Lung microvascular endothelial cell (primary cell): Measurements from ENCODE around the gene MAPK8IP1. TPM values are rescaled to one million over a fixed set of nuclear protein-coding genes. Genes with fewer than 3 reads are reported as not detected.
"Not testable (repeated sequence)": the region's sequence is repeated elsewhere in the genome, so short reads cannot be mapped to it uniquely, and the experiment has no call there.

Experiments used
- DNase-seq, 2 donors: peaks; one replicate each; pipeline versions ENCODE4 v3.0.0 to v3.0.0-alpha.2; 2010; ENCODE audit warnings: low read depth in 2 of 2
- total RNA-seq: library from RNA; depleted of rRNA; stranded (reverse); fragments of >200 nt; gene quantifications from 2 replicates; pipeline ENCODE4 v1.2.1, GENCODE V29; 2014

The MAPK8IP1 gene
- total RNA-seq: 0.99 and 1.7 TPM in 2 replicates

DNA sequence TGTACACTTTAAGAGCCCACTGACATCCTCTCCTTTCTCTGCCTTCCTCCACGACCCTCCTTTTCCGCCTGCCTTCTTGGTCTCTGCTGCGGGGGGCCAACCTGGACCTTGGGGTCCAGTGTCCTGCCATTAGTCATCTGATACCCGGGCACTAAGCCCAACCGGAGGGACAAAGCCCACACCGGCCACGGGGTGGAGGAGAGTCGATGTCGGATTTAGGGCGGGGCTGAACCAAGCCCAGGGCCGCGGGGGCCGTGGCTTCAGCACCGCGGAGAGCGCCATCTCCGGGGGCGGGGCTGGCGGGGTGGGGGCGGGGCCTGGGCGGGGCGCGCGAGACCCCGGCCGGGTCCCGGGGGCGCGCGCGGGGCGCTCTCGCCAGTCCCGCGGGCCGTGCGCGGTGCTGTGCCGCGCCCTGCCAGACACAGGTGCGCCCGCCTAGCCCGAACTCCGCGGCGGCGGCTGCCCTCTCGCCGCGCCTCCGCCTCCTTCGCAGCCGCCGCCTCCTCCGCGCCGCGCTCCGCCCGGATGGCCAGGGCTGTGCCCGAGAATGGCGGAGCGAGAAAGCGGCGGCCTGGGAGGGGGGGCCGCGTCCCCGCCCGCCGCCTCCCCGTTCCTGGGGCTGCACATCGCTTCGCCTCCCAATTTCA is at the start of gene MAPK8IP1:
TSS of gene MAPK8IP1 (plus strand) at position 378 of the 647 bp plus-strand sequence. CDS start at position 548, 170 bp downstream.
- DNase-seq: peak; percentile 30 to 58

DNA sequence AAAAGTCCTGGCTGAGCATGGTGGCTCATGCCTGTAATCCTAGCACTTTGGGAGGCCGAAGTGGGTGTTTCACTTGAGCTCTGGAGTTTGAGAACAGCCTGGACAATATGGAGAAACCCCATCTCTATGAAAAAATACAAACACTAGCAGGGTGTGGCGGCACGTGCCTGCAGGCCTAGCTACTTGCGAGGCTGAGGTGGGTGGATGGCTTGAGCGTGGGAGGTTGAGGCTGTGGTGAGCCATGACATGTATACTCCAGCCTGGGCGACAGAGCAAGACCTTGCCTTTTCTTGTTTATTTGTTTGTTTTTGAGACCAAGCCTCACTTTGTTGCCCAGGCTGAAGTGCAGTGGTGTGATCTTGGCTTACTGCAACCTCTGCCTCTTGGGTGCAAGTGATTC is 46.2 kb upstream of the MAPK8IP1 start:
- DNase-seq: no peak

DNA sequence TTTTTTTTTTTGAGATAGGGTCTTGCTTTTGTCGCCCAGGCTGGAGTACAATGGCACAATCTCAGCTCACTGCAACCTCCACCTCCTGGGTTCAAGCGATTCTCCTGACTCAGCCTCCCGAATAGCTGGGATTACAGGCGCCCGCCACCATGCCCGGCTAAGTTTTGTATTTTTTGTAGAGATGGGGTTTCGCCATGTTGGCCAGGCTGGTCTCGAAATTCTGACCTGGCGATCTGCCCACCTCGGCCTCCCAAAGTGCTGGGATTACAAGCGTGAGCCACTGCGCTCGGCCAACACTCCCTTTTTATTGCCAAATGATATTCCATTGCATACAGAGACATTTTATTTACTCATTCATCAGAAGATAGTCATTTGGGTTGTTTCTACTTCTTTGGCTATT is 45.2 kb upstream of the MAPK8IP1 start:
- not testable (repeated sequence) for DNase-seq

DNA sequence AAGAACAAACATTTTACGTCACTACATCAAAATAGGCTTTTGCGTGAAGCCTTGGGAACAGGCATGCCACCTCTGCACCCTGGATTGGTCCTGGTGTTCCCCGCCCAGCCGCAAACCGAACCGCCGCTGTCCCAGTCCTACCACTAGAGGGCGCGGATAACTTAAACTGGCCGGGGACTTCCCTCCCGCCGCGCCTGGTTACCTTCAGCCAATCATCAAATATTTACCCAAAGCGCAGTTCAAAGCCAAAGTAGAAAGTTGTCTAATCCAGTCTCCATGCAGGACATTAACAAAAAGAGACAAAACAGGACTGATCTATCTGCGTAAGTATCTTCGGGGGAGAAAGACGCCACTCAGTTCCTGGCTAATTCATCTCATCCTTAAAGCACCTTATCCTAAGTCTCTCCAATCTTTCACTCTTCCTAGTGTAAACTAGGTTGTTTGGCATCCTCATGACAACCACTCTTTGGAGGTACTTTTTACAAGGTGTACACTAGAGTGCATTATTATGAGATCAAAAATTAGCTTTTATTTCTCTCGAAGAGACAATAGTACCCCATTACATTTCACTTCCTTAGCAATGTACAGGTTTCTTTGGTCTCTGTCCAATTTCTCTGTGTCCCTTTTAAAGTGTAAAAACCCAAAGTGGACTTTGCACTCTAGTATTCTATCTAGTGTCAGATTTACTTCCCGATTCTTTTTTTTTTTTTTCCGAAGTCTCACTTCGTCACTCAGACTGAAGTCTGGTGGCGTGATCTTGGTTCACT is 42.1 kb upstream of the MAPK8IP1 start:
- peak; percentile 89 to 92 for DNase-seq

- DNase-seq: no peak
Observed at GRCh38 chr11:45844822-45845578, 40.5 kb upstream of the MAPK8IP1 start.

- no peak for DNase-seq
Observed at GRCh38 chr11:45846174-45846675, 39.2 kb upstream of the MAPK8IP1 start.

DNA sequence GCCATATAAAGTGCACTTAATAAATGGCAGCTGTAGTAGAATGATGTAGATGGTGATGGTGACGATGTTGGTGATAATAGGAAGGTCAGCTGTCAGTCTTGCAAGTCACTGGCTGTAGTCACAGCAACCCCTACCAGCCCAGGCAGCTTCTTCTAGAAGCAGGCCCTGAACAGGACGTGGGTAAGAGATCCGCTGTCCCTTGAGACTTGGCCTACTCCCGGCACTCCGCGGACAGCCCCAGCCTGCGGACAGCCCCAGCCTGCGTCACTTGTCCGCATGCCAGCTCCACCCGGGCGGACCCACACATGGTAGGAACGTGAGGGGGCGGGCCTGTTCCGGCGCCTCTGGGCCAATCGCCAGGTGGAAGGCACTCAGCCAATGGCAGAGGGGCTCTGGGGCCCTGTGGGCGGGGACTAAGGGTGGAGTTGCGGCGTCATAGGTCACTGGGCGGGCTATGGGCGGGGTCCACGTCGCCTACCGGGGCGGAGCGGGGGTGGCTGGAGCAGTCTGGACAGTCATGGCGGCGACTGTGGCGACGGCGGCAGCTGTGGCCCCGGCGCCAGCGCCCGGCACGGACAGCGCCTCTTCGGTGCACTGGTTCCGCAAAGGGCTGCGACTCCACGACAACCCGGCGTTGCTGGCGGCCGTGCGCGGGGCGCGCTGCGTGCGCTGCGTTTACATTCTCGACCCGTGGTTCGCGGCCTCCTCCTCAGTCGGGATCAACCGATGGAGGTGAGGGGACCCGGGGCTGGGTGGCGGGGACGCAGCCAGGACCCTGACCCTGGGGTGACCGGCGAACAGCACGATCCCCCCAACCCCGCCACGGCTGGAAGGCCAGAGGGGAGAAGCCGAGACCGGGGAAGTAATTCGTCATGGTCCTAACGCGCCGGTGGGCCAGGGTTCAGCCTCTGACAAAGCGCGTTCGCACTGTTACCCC is 38.2 kb upstream of the MAPK8IP1 start, which contains the start of gene CRY2:
TSS of gene CRY2 (plus strand) at position 502 of the 937 bp plus-strand sequence. CDS start at position 518, 16 bp downstream.
- DNase-seq: peak; percentile 98 to 99

- peak; percentile 60 to 75 for DNase-seq
Observed at GRCh38 chr11:45847911-45848316, 37.5 kb upstream of the MAPK8IP1 start.

- no peak for DNase-seq
Observed at GRCh38 chr11:45848654-45849081, 36.8 kb upstream of the MAPK8IP1 start.

- no peak for DNase-seq
Observed at GRCh38 chr11:45850446-45850845, 35.0 kb upstream of the MAPK8IP1 start.

DNA sequence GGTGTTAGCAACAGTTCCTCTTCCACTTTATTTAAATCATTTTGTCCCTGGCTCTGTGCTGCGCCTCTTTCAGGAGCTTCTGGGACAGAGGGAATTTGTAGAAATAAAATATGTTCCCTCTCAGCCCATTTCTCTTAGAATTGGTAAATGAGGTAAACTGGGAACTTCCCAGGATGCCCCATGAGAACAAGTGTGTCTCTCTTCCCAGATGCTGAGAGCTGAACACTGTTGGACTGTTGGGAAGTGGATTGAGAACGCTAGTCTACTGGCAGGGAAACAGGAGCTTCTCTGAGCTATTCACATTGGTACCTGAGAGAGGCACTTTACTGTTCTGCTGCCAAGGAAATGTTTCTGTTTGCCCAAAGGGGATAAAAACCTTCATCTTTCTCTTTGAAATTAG is 34.2 kb upstream of the MAPK8IP1 start:
- DNase-seq: no peak

DNA sequence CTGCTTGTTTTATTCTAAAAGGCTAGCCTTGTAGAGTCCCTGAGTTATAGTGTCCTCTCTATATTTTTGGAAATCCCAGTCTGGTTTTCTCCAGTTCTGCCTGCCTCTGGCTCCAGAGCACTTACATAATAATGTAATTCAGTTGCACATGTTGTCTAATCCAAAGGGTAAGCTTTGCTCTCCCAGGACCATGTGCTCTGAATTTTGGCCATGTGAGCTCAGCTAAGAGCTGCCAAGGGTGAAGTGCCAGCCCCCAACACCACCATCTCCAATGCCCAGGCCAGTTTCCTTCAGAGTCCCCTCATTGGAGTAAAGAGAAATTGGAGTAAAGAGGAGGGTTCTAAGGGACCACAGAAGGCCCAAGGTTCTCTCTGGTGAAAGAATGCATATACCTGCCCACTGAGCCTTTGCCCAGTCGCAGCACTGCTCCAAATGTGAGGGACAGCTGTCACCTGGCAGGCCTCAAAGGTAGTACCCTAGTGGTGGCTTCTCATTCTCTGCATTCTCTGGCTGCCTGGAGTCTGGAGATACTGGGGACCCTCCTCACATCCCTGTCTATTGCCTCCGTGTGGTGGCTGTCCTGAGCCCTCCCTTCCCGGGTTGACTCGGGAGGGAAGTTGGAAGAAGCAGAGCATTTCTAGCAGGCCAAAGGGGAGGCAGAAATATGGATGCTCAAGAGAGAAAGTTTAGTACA is 33.3 kb upstream of the MAPK8IP1 start:
- DNase-seq: no peak

GRCh38 chr11:45852712-45853101 is 32.7 kb upstream of the MAPK8IP1 start:
- no peak for DNase-seq

DNA sequence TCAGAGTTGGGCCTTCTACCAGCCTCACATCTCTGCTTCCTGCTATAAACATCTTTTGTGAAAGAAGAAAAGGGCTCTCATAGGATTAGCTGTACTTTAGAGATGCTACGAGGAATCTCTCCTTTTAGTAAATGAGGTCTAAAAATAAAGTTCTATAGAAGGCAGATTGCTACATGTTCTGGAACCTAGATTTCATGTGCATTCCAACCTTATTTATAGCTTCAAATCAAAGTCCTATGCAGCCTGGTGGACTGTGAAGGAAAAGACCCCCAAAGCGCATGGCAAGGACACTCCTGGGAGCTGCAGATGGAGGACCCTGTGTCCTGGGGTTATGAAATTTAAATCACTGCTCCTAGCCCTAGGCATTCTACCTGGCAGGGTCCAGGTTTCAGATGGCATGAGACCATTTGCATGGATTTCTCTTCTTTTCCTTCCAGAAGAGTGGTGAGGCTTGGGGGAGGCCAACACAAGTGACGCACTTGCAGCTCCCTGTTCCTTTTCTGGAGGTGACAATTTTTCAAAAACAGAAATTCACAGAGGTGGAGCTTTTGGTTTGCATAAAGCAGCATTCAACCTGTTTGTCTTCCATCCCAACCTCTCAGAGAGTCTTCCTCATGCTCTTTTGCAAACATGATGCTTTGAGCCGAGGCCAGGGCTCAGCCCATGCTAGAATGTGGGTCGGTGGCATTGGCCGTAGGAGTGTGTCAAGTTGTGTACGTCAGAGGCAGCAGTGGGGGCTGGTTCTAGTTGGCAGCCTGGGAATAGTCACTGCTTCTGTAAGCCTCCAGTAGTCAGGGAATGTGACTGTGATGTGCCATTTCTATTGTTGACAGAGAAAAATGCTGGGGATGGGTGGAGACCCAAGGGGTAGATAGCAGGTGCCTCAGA is 31.9 kb upstream of the MAPK8IP1 start:
- DNase-seq: no peak

- no peak for DNase-seq
Observed at GRCh38 chr11:45855308-45855707, 30.1 kb upstream of the MAPK8IP1 start.

DNA sequence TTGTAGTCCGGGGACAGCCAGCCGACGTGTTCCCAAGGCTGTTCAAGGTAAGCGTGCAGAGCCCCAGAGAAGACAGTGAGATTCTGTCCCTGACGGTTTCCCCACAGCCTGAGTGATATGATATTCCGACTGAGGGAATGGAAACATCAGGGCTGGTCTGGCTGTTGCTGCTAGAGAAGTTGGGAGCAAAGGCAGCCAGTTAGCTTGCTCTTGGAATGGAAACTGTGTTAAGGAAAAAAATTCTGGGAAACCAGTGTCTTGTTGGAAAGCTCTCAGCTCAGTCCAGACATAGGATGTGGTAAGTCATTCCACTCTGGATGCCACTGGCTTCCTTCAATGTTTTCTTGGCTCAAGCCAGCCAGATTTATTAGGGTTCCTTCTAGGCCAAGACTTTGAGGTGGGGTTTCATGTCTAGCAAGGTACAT is 29.4 kb upstream of the MAPK8IP1 start:
- DNase-seq: no peak

- peak; percentile 47 to 96 for DNase-seq
Observed at GRCh38 chr11:45857961-45858474, 27.4 kb upstream of the MAPK8IP1 start.

DNA sequence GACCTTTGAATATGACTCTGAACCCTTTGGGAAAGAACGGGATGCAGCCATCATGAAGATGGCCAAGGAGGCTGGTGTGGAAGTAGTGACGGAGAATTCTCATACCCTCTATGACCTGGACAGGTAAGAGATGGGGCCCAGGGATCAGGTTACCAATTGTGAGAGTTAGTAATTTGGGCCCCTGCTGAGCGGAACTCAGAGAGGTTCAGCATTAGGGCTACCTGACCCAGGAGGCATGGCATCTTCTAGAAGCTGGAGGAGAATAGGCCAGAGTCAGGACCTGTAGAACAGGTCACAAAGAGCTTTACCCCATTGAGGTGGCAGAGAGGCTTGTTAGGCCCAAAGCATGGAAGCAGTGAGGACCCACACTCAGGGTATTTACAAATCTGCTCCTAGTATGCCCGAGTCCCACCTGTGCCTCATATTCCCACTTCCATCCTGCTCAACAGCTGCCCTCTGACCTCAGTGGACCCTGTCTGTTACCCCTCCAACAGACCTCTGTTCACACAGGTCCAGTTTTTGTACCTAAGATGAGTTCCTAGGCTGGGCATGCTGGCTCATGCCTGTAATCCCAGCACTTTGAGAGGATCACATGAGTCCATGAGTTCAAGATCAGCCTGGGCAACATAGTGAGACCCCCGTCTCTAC is 26.6 kb upstream of the MAPK8IP1 start:
- DNase-seq: no peak
